Measurements from ENCODE around the gene RPIA. TPM values are rescaled to one million over a fixed set of nuclear protein-coding genes. Genes with fewer than 3 reads are reported as not detected.
"Not testable (repeated sequence)": the region's sequence is repeated elsewhere in the genome, so short reads cannot be mapped to it uniquely, and the experiment has no call there.

RPIA gene
- total RNA-seq, 1 donor from 2014 or later: 15.0 TPM

DNA sequence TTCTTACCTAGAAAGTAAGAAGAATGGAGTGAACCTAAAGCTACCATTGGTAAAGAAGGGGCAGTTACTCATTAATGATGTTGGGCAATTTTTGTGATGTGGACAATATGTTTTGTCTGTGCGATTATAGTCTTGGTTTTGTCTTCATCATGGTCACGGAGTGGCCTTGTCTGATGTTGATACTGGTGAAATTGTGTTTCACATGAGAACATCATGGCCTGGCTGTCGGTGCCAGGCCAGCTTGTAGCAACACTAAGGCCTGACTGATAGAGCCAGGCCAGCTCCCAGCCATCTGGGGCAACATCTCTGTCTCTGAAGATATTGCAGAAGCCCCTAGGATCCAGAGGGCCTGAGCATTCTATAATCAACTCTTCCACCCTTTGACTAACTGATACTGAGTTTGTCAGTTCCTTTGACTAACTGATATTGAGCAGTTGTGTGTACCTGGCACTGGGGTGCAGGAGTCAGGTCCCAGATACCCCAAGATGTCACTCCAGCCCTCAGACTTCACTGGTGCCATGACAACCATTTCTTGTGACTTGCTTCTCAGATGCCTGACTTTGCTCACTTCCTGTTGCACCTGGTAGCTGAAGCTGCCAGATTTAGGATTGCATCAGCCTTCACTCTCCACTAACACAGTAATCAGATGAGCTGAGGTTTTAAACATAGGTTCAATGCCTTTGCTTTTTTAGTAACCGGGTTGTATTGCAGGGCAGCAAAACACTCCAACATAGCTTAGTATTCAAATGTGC is 62.5 kb downstream of the RPIA start:
- H3K27ac Mint-ChIP-seq (ENCODE audit: unreplicated experiment): no peak overlapping the region
- H3K27me3 Mint-ChIP-seq (ENCODE audit: unreplicated experiment): no peaks in the 10 kb centered on the region
- no peak overlapping the region for H3K4me3 Mint-ChIP-seq (ENCODE audit: unreplicated experiment)
- TF ChIP-seq, protein P1, sequence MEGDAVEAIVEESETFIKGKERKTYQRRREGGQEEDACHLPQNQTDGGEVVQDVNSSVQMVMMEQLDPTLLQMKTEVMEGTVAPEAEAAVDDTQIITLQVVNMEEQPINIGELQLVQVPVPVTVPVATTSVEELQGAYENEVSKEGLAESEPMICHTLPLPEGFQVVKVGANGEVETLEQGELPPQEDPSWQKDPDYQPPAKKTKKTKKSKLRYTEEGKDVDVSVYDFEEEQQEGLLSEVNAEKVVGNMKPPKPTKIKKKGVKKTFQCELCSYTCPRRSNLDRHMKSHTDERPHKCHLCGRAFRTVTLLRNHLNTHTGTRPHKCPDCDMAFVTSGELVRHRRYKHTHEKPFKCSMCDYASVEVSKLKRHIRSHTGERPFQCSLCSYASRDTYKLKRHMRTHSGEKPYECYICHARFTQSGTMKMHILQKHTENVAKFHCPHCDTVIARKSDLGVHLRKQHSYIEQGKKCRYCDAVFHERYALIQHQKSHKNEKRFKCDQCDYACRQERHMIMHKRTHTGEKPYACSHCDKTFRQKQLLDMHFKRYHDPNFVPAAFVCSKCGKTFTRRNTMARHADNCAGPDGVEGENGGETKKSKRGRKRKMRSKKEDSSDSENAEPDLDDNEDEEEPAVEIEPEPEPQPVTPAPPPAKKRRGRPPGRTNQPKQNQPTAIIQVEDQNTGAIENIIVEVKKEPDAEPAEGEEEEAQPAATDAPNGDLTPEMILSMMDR (IDR thresholded peaks at IDR 0.05): no peak
- no peaks in the 10 kb centered on the region for H3K4me1 Mint-ChIP-seq (ENCODE audit: unreplicated experiment)
- H3K36me3 Mint-ChIP-seq (ENCODE audit: unreplicated experiment): peaks cover 34% of the 10 kb centered on the region
- H3K9me3 Mint-ChIP-seq (ENCODE audit: unreplicated experiment): peaks cover 12% of the 10 kb centered on the region
- DNase-seq (ENCODE audit: extremely low spot score, unreplicated experiment): no peak

GRCh38 chr2:88754585-88755320 is 63.3 kb downstream of the RPIA start:
- no peak overlapping the region for H3K27ac Mint-ChIP-seq (ENCODE audit: unreplicated experiment)
- H3K36me3 Mint-ChIP-seq (ENCODE audit: unreplicated experiment): peaks cover 31% of the 10 kb centered on the region
- TF ChIP-seq, protein P1 (IDR thresholded peaks at IDR 0.05): no peak
- H3K4me3 Mint-ChIP-seq (ENCODE audit: unreplicated experiment): no peak overlapping the region
- no peaks in the 10 kb centered on the region for H3K27me3 Mint-ChIP-seq (ENCODE audit: unreplicated experiment)
- no peak for DNase-seq (ENCODE audit: extremely low spot score, unreplicated experiment)
- H3K4me1 Mint-ChIP-seq (ENCODE audit: unreplicated experiment): no peaks in the 10 kb centered on the region
- H3K9me3 Mint-ChIP-seq (ENCODE audit: unreplicated experiment): peaks cover 14% of the 10 kb centered on the region

DNA sequence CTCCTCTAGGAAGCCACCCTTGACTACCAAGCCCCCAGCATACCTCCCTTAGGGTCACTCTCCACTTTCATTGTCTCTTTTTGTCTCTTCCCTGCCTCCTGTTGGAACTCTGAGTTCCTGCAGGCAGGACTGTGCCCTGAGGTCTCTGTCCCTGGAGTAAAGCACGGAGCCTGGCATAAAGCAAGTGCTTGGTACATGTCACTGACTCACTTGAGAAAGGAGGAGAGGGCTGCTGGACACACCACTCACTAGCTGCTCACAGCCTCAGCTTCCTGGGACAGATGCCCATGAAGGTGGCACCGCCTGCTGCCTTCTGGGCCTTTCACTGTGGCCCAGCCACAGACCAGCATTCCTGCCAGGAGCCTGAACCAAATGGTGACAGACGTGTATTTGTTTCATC is 64.4 kb downstream of the RPIA start:
- H3K9me3 Mint-ChIP-seq (ENCODE audit: unreplicated experiment): peaks cover 14% of the 10 kb centered on the region
- H3K27ac Mint-ChIP-seq (ENCODE audit: unreplicated experiment): no peak overlapping the region
- no peaks in the 10 kb centered on the region for H3K4me1 Mint-ChIP-seq (ENCODE audit: unreplicated experiment)

GRCh38 chr2:88757025-88757424 is 65.6 kb downstream of the RPIA start:
- no peak overlapping the region for H3K27ac Mint-ChIP-seq (ENCODE audit: unreplicated experiment)
- H3K36me3 Mint-ChIP-seq (ENCODE audit: unreplicated experiment): peaks cover 19% of the 10 kb centered on the region
- TF ChIP-seq, protein P1 (IDR thresholded peaks at IDR 0.05): no peak
- peaks cover 14% of the 10 kb centered on the region for H3K9me3 Mint-ChIP-seq (ENCODE audit: unreplicated experiment)
- H3K4me1 Mint-ChIP-seq (ENCODE audit: unreplicated experiment): no peaks in the 10 kb centered on the region
- no peak overlapping the region for H3K4me3 Mint-ChIP-seq (ENCODE audit: unreplicated experiment)
- no peak for DNase-seq (ENCODE audit: extremely low spot score, unreplicated experiment)
- H3K27me3 Mint-ChIP-seq (ENCODE audit: unreplicated experiment): peaks cover 4% of the 10 kb centered on the region

More for the DNA sequence above, 64.4 kb downstream of the RPIA start:
- Mint-ChIP-seq H3K27me3 (ENCODE audit: unreplicated experiment) (no peaks in the 10 kb centered on the region), H3K36me3 (ENCODE audit: unreplicated experiment) (peaks cover 26% of the 10 kb centered on the region), H3K4me3 (ENCODE audit: unreplicated experiment) (no peak overlapping the region)
- TF ChIP-seq, protein P1 (IDR thresholded peaks at IDR 0.05): no peak
- no peak for DNase-seq (ENCODE audit: extremely low spot score, unreplicated experiment)

- not testable (repeated sequence) for H3K27ac Mint-ChIP-seq (ENCODE audit: unreplicated experiment); H3K4me3 Mint-ChIP-seq (ENCODE audit: unreplicated experiment); DNase-seq (ENCODE audit: extremely low spot score, unreplicated experiment); H3K4me1 Mint-ChIP-seq (ENCODE audit: unreplicated experiment)
- Mint-ChIP-seq H3K36me3 (ENCODE audit: unreplicated experiment) (peaks cover 12% of the 10 kb centered on the region), H3K9me3 (ENCODE audit: unreplicated experiment) (peaks cover 14% of the 10 kb centered on the region), H3K27me3 (ENCODE audit: unreplicated experiment) (peaks cover 12% of the 10 kb centered on the region)
These were observed 67.2 kb downstream of the RPIA start for GRCh38 chr2:88758702-88759101.

All from osteocyte (in vitro differentiated cells).